HepG2 (cell line): Measurements from ENCODE around the gene IL32. TPM values are rescaled to one million over a fixed set of nuclear protein-coding genes. Genes with fewer than 3 reads are reported as not detected.

Experiments
- FOXA3 ChIP-seq: IDR thresholded peaks from 2 replicates; pipeline ENCODE4 v1.6.1; 2016; ENCODE audit warnings: missing genetic modification reagents, missing compliant biosample characterization
- GABPB1 ChIP-seq: IDR thresholded peaks from 2 replicates; pipeline ENCODE4 v1.6.1; 2016; ENCODE audit warnings: mild to moderate bottlenecking, missing genetic modification reagents, moderate library complexity, missing compliant biosample characterization
- MTF2 ChIP-seq: sonication (generic); formaldehyde crosslinking; IDR thresholded peaks from 2 replicates; pipeline ENCODE4 v1.5.0; 2020; ENCODE audit warnings: missing genetic modification reagents, borderline replicate concordance
- MYC ChIP-seq: sonication (generic); formaldehyde crosslinking; IDR thresholded peaks from 2 replicates; pipeline ENCODE4 v1.9.0; 2021; ENCODE audit warnings: missing genetic modification reagents, borderline replicate concordance
- RELA ChIP-seq: sonication (generic); formaldehyde crosslinking; IDR thresholded peaks from 2 replicates; pipeline ENCODE4 v1.4.0; 2020; ENCODE audit warnings: missing genetic modification reagents
- SRY ChIP-seq: sonication (generic); formaldehyde crosslinking; IDR thresholded peaks from 2 replicates; pipeline ENCODE4 v1.8.0; 2022; ENCODE audit warnings: mild to moderate bottlenecking, missing genetic modification reagents
- UBTF ChIP-seq: sonication (generic); formaldehyde crosslinking; IDR thresholded peaks from 2 replicates; pipeline ENCODE4 v1.4.0; 2020; ENCODE audit warnings: mild to moderate bottlenecking, missing genetic modification reagents
- ZBTB38 ChIP-seq: sonication (generic); formaldehyde crosslinking; IDR thresholded peaks from 2 replicates; pipeline ENCODE4 v1.5.1; 2020; ENCODE audit warnings: mild to moderate bottlenecking, missing genetic modification reagents
- ZKSCAN1 ChIP-seq: fragments of 150-350 bp; IDR thresholded peaks from 2 replicates; pipeline ENCODE4 v1.6.1; 2014; ENCODE audit warnings: low read length
- ZNF280B ChIP-seq: sonication (generic); formaldehyde crosslinking; IDR thresholded peaks from 2 replicates; pipeline ENCODE4 v1.5.0; 2020; ENCODE audit warnings: missing genetic modification reagents, mild to moderate bottlenecking, borderline replicate concordance
- ZNF549 ChIP-seq: sonication (generic); formaldehyde crosslinking; IDR thresholded peaks from 2 replicates; pipeline ENCODE4 v1.5.0; 2020; ENCODE audit warnings: missing genetic modification reagents
- ZNF614 ChIP-seq: IDR thresholded peaks from 2 replicates; pipeline ENCODE4 v1.6.1; 2018; ENCODE audit warnings: missing biosample characterization, missing genetic modification reagents, inconsistent platforms, borderline replicate concordance
- ZNF629 ChIP-seq: sonication (generic); formaldehyde crosslinking; conservative IDR thresholded peaks from 2 replicates; pipeline ENCODE4 v1.5.0; 2020; ENCODE audit warnings: missing genetic modification reagents
- polyA plus RNA-seq, 8 experiments: library from polyadenylated mRNA; depleted of rRNA in 3 of 8; stranded (reverse) in 7 of 8; unstranded in 1 of 8; fragments of >200 nt; fragmentation: Illumina TruSeq in 4 of 8; extraction: Trizol in 4 of 8; gene quantifications; 2 replicates each; pipeline versions ENCODE4 v1.2.1 to v1.2.3, GENCODE V29; 2011 to 2016; ENCODE audit warnings: low read depth in 4 of 8, missing spikeins in 1 of 8, mixed read lengths in 1 of 8; ENCODE audit not compliant: insufficient read depth in 1 of 8
- total RNA-seq, 5 experiments: library from RNA; depleted of rRNA; stranded (reverse); fragments of >200 nt; fragmentation: Illumina TruSeq; extraction: Trizol; gene quantifications; 2 replicates each; pipeline ENCODE4 v1.2.3, GENCODE V29; 2016; ENCODE audit warnings: low read depth in 1 of 5
- TF ChIP-seq, protein P1 (sequence below): sonication (generic); formaldehyde crosslinking; IDR thresholded peaks from 2 replicates; pipeline ENCODE4 v1.4.0; 2020; ENCODE audit warnings: mild to moderate bottlenecking, missing genetic modification reagents
- TF ChIP-seq, protein P2 (sequence below): sonication (generic); formaldehyde crosslinking; IDR thresholded peaks from 2 replicates; pipeline ENCODE4 v1.5.0; 2020; ENCODE audit warnings: mild to moderate bottlenecking, missing genetic modification reagents, moderate library complexity

The IL32 gene
- total and polyA plus RNA-seq, 2 of the 13 experiments (the other 11 are each of a cell fraction or from before 2014, with no cell fraction given), result 115 to 165 TPM

GRCh38 chr16:3059041-3059722 lies 6.3 kb upstream of the IL32 start (continued):
- TF ChIP-seq, protein P1, sequence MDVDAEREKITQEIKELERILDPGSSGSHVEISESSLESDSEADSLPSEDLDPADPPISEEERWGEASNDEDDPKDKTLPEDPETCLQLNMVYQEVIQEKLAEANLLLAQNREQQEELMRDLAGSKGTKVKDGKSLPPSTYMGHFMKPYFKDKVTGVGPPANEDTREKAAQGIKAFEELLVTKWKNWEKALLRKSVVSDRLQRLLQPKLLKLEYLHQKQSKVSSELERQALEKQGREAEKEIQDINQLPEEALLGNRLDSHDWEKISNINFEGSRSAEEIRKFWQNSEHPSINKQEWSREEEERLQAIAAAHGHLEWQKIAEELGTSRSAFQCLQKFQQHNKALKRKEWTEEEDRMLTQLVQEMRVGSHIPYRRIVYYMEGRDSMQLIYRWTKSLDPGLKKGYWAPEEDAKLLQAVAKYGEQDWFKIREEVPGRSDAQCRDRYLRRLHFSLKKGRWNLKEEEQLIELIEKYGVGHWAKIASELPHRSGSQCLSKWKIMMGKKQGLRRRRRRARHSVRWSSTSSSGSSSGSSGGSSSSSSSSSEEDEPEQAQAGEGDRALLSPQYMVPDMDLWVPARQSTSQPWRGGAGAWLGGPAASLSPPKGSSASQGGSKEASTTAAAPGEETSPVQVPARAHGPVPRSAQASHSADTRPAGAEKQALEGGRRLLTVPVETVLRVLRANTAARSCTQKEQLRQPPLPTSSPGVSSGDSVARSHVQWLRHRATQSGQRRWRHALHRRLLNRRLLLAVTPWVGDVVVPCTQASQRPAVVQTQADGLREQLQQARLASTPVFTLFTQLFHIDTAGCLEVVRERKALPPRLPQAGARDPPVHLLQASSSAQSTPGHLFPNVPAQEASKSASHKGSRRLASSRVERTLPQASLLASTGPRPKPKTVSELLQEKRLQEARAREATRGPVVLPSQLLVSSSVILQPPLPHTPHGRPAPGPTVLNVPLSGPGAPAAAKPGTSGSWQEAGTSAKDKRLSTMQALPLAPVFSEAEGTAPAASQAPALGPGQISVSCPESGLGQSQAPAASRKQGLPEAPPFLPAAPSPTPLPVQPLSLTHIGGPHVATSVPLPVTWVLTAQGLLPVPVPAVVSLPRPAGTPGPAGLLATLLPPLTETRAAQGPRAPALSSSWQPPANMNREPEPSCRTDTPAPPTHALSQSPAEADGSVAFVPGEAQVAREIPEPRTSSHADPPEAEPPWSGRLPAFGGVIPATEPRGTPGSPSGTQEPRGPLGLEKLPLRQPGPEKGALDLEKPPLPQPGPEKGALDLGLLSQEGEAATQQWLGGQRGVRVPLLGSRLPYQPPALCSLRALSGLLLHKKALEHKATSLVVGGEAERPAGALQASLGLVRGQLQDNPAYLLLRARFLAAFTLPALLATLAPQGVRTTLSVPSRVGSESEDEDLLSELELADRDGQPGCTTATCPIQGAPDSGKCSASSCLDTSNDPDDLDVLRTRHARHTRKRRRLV (CRISPR knock-in tag), result no peak
- peak; percentile 78 for TF ChIP-seq MYC
- TF ChIP-seq MTF2, result peak; percentile 59; the same call in 1 of the 2 replicates
- TF ChIP-seq, protein P2, sequence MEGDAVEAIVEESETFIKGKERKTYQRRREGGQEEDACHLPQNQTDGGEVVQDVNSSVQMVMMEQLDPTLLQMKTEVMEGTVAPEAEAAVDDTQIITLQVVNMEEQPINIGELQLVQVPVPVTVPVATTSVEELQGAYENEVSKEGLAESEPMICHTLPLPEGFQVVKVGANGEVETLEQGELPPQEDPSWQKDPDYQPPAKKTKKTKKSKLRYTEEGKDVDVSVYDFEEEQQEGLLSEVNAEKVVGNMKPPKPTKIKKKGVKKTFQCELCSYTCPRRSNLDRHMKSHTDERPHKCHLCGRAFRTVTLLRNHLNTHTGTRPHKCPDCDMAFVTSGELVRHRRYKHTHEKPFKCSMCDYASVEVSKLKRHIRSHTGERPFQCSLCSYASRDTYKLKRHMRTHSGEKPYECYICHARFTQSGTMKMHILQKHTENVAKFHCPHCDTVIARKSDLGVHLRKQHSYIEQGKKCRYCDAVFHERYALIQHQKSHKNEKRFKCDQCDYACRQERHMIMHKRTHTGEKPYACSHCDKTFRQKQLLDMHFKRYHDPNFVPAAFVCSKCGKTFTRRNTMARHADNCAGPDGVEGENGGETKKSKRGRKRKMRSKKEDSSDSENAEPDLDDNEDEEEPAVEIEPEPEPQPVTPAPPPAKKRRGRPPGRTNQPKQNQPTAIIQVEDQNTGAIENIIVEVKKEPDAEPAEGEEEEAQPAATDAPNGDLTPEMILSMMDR (CRISPR knock-in tag), result peak; percentile 88
- TF ChIP-seq SRY (CRISPR knock-in tag), result 0 out of 2 replicates have a peak, but pooled peaks have one; percentile 54
- no peak; the same call in 1 of the 2 replicates for TF ChIP-seq ZNF629 (CRISPR knock-in tag)
- peak; percentile 65; the same call in 1 of the 2 replicates for TF ChIP-seq ZBTB38
- peak; percentile 85 for TF ChIP-seq UBTF
- peak; percentile 74; the same call in 1 of the 2 replicates for TF ChIP-seq RELA (CRISPR knock-in tag)
- TF ChIP-seq FOXA3, result peak; percentile 56; the same call in 1 of the 2 replicates
- no peak for TF ChIP-seq ZKSCAN1
- peak; percentile 84 for TF ChIP-seq GABPB1
- 0 out of 2 replicates have a peak, but pooled peaks have one; percentile 65 for TF ChIP-seq ZNF280B (CRISPR knock-in tag)
- no peak for TF ChIP-seq ZNF549 (CRISPR knock-in tag)
- peak; percentile 63; the same call in 1 of the 2 replicates for TF ChIP-seq ZNF614 (CRISPR knock-in tag)
